Measurements from ENCODE around the gene CMSS1.
A peak's percentile ranks its signal among the peaks of the same experiment; 100 is the strongest.

The CMSS1 gene

GRCh38 chr3:100004931-100005330 is 187.3 kb downstream of the CMSS1 start:
- no peak overlapping the region for H2AFZ ChIP-seq
- H3K27ac ChIP-seq: no peak overlapping the region
- no peak overlapping the region for H3K4me3 ChIP-seq (ENCODE audit: low read depth, low read length)
- no peak overlapping the region for H3K4me2 ChIP-seq (ENCODE audit: low read length)
- no peaks in the 10 kb centered on the region for H3K27me3 ChIP-seq (ENCODE audit: control insufficient read depth, insufficient read depth, low read length)
- peaks cover 23% of the 10 kb centered on the region for H3K4me1 ChIP-seq
- no peaks in the 10 kb centered on the region for H3K36me3 ChIP-seq (ENCODE audit: control insufficient read depth, insufficient read depth, low read length)
- H3K9me3 ChIP-seq (ENCODE audit: control insufficient read depth, low read length): no peaks in the 10 kb centered on the region
- TF ChIP-seq CTCF (IDR thresholded peaks at IDR 0.05): no peak
- H3K79me2 ChIP-seq: no peaks in the 10 kb centered on the region
- H3K9ac ChIP-seq: no peak overlapping the region

- Histone ChIP-seq H3K9me3 (ENCODE audit: control insufficient read depth, low read length) (no peaks in the 10 kb centered on the region), H3K4me3 (ENCODE audit: low read depth, low read length) (no peak overlapping the region), H3K27ac (no peak overlapping the region), H3K27me3 (ENCODE audit: control insufficient read depth, insufficient read depth, low read length) (no peaks in the 10 kb centered on the region), H3K4me2 (ENCODE audit: low read length) (no peak overlapping the region), H3K36me3 (ENCODE audit: control insufficient read depth, insufficient read depth, low read length) (no peaks in the 10 kb centered on the region), H3K79me2 (no peaks in the 10 kb centered on the region), H3K4me1 (peaks cover 23% of the 10 kb centered on the region), H2AFZ (no peak overlapping the region), H3K9ac (no peak overlapping the region)
- no peak for TF ChIP-seq CTCF (IDR thresholded peaks at IDR 0.05)
Measured at GRCh38 chr3:100005665-100006393, 188.2 kb downstream of the CMSS1 start.

GRCh38 chr3:100006570-100007271 is 189.1 kb downstream of the CMSS1 start:
- no peaks in the 10 kb centered on the region for H3K9me3 ChIP-seq (ENCODE audit: control insufficient read depth, low read length)
- no peak overlapping the region for H3K9ac ChIP-seq
- no peak overlapping the region for H3K4me2 ChIP-seq (ENCODE audit: low read length)
- H3K79me2 ChIP-seq: no peaks in the 10 kb centered on the region
- peak; percentile 27 for TF ChIP-seq CTCF (IDR thresholded peaks at IDR 0.05)
- H3K27ac ChIP-seq: peak overlapping the region; percentile 11
- no peak overlapping the region for H3K4me3 ChIP-seq (ENCODE audit: low read depth, low read length)
- no peaks in the 10 kb centered on the region for H3K36me3 ChIP-seq (ENCODE audit: control insufficient read depth, insufficient read depth, low read length)
- peaks cover 23% of the 10 kb centered on the region for H3K4me1 ChIP-seq
- H3K27me3 ChIP-seq (ENCODE audit: control insufficient read depth, insufficient read depth, low read length): no peaks in the 10 kb centered on the region
- H2AFZ ChIP-seq: no peak overlapping the region

GRCh38 chr3:100007313-100007712 is 189.7 kb downstream of the CMSS1 start:
- H3K4me1 ChIP-seq: peaks cover 23% of the 10 kb centered on the region
- no peaks in the 10 kb centered on the region for H3K27me3 ChIP-seq (ENCODE audit: control insufficient read depth, insufficient read depth, low read length)
- H3K27ac ChIP-seq: no peak overlapping the region
- H3K9ac ChIP-seq: no peak overlapping the region
- no peaks in the 10 kb centered on the region for H3K36me3 ChIP-seq (ENCODE audit: control insufficient read depth, insufficient read depth, low read length)
- H3K4me2 ChIP-seq (ENCODE audit: low read length): no peak overlapping the region
- no peak for TF ChIP-seq CTCF (IDR thresholded peaks at IDR 0.05)
- H2AFZ ChIP-seq: no peak overlapping the region
- no peaks in the 10 kb centered on the region for H3K9me3 ChIP-seq (ENCODE audit: control insufficient read depth, low read length)
- no peaks in the 10 kb centered on the region for H3K79me2 ChIP-seq
- no peak overlapping the region for H3K4me3 ChIP-seq (ENCODE audit: low read depth, low read length)
